H4 (cell line): Measurements from ENCODE around the gene TCN2. TPM values are rescaled to one million over a fixed set of nuclear protein-coding genes. Genes with fewer than 3 reads are reported as not detected.

Source experiments
- total RNA-seq: library from RNA; depleted of rRNA; stranded (reverse); fragments of >200 nt; shearing (Covaris generic); gene quantifications from 2 replicates; pipeline ENCODE4 v1.2.3, GENCODE V29; 2014; rRNA removed

TCN2 gene
- total RNA-seq, 1 experiment from 2014 or later: 7.6 TPM

Other genes starting within 250 kb of the TCN2 start
- 5.1 and 6.4 TPM in 2 replicates for gene RNF215, start 219.8 kb upstream of the TCN2 start, total RNA-seq
- gene SEC14L2, start 210.2 kb upstream of the TCN2 start, total RNA-seq: 2.4 and 7.8 TPM in 2 replicates
- gene MTFP1, start 181.4 kb upstream of the TCN2 start, total RNA-seq: 45.6 and 47.0 TPM in 2 replicates
- gene SEC14L3, start 135.2 kb upstream of the TCN2 start, total RNA-seq: not detected in 2 replicates
- not detected in 2 replicates for gene SEC14L4, start 101.5 kb upstream of the TCN2 start, total RNA-seq
- gene SEC14L6, start 60.4 kb upstream of the TCN2 start, total RNA-seq: not detected in 2 replicates
- not detected in 2 replicates for gene GAL3ST1, start 32.5 kb upstream of the TCN2 start, total RNA-seq
- 59.5 and 74.2 TPM in 2 replicates for gene PES1, start 15.3 kb upstream of the TCN2 start, total RNA-seq
- 0.56 and 1.8 TPM in 2 replicates for gene SLC35E4, start 28.6 kb downstream of the TCN2 start, total RNA-seq
- gene DUSP18, start 60.7 kb downstream of the TCN2 start, total RNA-seq: 1.8 and 3.4 TPM in 2 replicates
- 2.0 and 2.8 TPM in 2 replicates for gene OSBP2, start 87.7 kb downstream of the TCN2 start, total RNA-seq